ENCODE results near the gene FCRL2.
"Not testable (repeated sequence)": the region's sequence is repeated elsewhere in the genome, so short reads cannot be mapped to it uniquely, and the experiment has no call there.

FCRL2 gene

GRCh38 chr1:157751283-157751682, 25.6 kb downstream of the FCRL2 start:
- no peak for DNase-seq

- DNase-seq = no peak
Observed at GRCh38 chr1:157748262-157748817, 28.6 kb downstream of the FCRL2 start.

GRCh38 chr1:157739229-157739901, 37.6 kb downstream of the FCRL2 start:
- no peak for DNase-seq

- DNase-seq = not testable (repeated sequence)
Observed at GRCh38 chr1:157735991-157736390, 40.9 kb downstream of the FCRL2 start.

- DNase-seq = no peak
Observed at GRCh38 chr1:157734321-157734720, 42.6 kb downstream of the FCRL2 start.

- DNase-seq = no peak
Observed at GRCh38 chr1:157732755-157733154, 44.2 kb downstream of the FCRL2 start.

- no peak for DNase-seq
Observed at GRCh38 chr1:157725221-157725577, 51.7 kb downstream of the FCRL2 start.

GRCh38 chr1:157724537-157725220, 52.3 kb downstream of the FCRL2 start:
- no peak for DNase-seq

GRCh38 chr1:157723157-157723556, 53.8 kb downstream of the FCRL2 start:
- DNase-seq = no peak

GRCh38 chr1:157721985-157722384, 54.9 kb downstream of the FCRL2 start:
- DNase-seq = no peak

GRCh38 chr1:157715736-157716135, 61.2 kb downstream of the FCRL2 start:
- no peak for DNase-seq

- no peak for DNase-seq
Observed at GRCh38 chr1:157711802-157712201, 65.1 kb downstream of the FCRL2 start.

GRCh38 chr1:157704878-157705277, 72.1 kb downstream of the FCRL2 start:
- DNase-seq = no peak

GRCh38 chr1:157703981-157704380, 73.0 kb downstream of the FCRL2 start:
- DNase-seq = no peak

- no peak for DNase-seq
Observed at GRCh38 chr1:157702308-157702825, 74.6 kb downstream of the FCRL2 start.

- DNase-seq = no peak
Observed at GRCh38 chr1:157700732-157701131, 76.2 kb downstream of the FCRL2 start, which contains the start of gene FCRL3. TSS of gene FCRL3 (minus strand) at chr1:157700769. CDS start at chr1:157700489, 280 bp downstream.

- DNase-seq = no peak
Observed at GRCh38 chr1:157700305-157700704, 76.6 kb downstream of the FCRL2 start.

- DNase-seq = no peak
Observed at GRCh38 chr1:157697781-157698569, 79.0 kb downstream of the FCRL2 start.

GRCh38 chr1:157696966-157697628, 79.8 kb downstream of the FCRL2 start:
- no peak for DNase-seq

All from NCI-H1436 (cell line).